Adrenal gland (tissue), 19 donors: ENCODE results near the gene NEK5. TPM values are rescaled to one million over a fixed set of nuclear protein-coding genes. Genes with fewer than 3 reads are reported as not detected.
"Not testable (repeated sequence)": the region's sequence is repeated elsewhere in the genome, so short reads cannot be mapped to it uniquely, and the experiment has no call there.

ENCODE experiments used
- DNase-seq, 7 donors: peaks; one replicate each; pipeline ENCODE4 v3.0.0-alpha.2; 2019 to 2020
- H3K27ac ChIP-seq, 5 donors: fragments of 200-600 bp; sonication (generic) in 4 of 5; 1 replicate in 3 of 5; 2 replicates in 2 of 5; pipeline versions ENCODE4 v1.5.1 to v1.8.0; 2016 to 2020; ENCODE audit warnings: mild to moderate bottlenecking in 1 of 5
- H3K27me3 ChIP-seq: fragments of 200-600 bp; 2 replicates; pipeline ENCODE4 v1.8.0; 2021
- H3K36me3 ChIP-seq, 2 donors: fragments of 200-600 bp; replicated peaks in 1 of 2; 1 replicate in 1 of 2; 2 replicates in 1 of 2; pipeline versions ENCODE4 v1.5.1 to v1.8.0; 2018 to 2022
- H3K4me1 ChIP-seq, 2 donors: fragments of 200-600 bp; replicated peaks in 1 of 2; 1 replicate in 1 of 2; 2 replicates in 1 of 2; pipeline versions ENCODE4 v1.5.1 to v1.8.0; 2018 to 2021
- H3K4me3 ChIP-seq, 4 donors: fragments of 200-600 bp; sonication (generic) in 3 of 4; one replicate each; pipeline ENCODE4 v1.5.1; 2016 to 2018
- H3K9me3 ChIP-seq, 3 donors: fragments of 200-600 bp; sonication (generic) in 1 of 3; replicated peaks in 1 of 3; 1 replicate in 2 of 3; 2 replicates in 1 of 3; pipeline versions ENCODE4 v1.5.1 to v1.8.0; 2016 to 2021
- CTCF ChIP-seq, 6 experiments: fragments of 450-650 bp in 4 of 6; fragments of 200-600 bp in 2 of 6; sonication (generic) in 1 of 6; IDR thresholded peaks; 1 replicate in 5 of 6; 2 replicates in 1 of 6; pipeline versions ENCODE4 v1.5.1 to v1.8.0; 2016 to 2021; ENCODE audit warnings: antibody characterized with exemption in 6 of 6, mild to moderate bottlenecking in 2 of 6, moderate library complexity in 1 of 6
- POLR2A ChIP-seq, 2 donors: fragments of 450-650 bp; IDR thresholded peaks; one replicate each; pipeline ENCODE4 v1.6.1; 2017; ENCODE audit warnings: antibody characterized with exemption in 2 of 2, mild to moderate bottlenecking in 2 of 2, moderate library complexity in 1 of 2
- WGBS, 4 donors: extraction: QIAGEN DNeasy Blood & Tissue Kit in 2 of 4; methylation state at CpG; one replicate each; pipeline versions ENCODE4 v1.1.5 to v1.1.7; 2013 to 2017; 5-methylcytosine and 5-hydroxymethylcytosine counted together
- intact Hi-C, 2 donors: fragments of 100-400 bp; cut with DNase I; formaldehyde crosslinking; loops; one replicate each; pipeline versions ENCODE4 v1.14.1 to v1.15.0; 2022 to 2023
- long read RNA-seq, 10 donors: library from polyadenylated mRNA in 3 of 10; unstranded in 2 of 10; stranded (forward) in 1 of 10; transcript quantifications; one replicate each; pipeline ENCODE4 v2.0.0 and lab custom pipeline, GENCODE V29; 2021 to 2026
- polyA plus RNA-seq, 3 donors: library from polyadenylated mRNA; stranded (reverse); fragments of 200-250 nt in 2 of 3; fragments of 350-450 nt in 1 of 3; fragmentation: Illumina TruSeq in 1 of 3; extraction: RNeasy Lipid Tissue Mini Kit (QIAGEN cat#74804) in 1 of 3; gene quantifications; one replicate each; pipeline ENCODE4 v1.2.3, GENCODE V29; 2013 to 2014
- total RNA-seq, 9 donors: library from RNA; depleted of rRNA in 4 of 9; stranded (reverse); fragments of >200 nt in 4 of 9; fragments of 120-200 nt in 1 of 9; fragmentation: NEBNext Ultra II Directional in 1 of 9; extraction: Animal tissue kit (Norgen Biotek cat#: 25700) in 1 of 9; gene quantifications; one replicate each; pipeline versions ENCODE4 v1.1.0 to v1.2.4, GENCODE V29; 2013 to 2023
- donor health status: healthy with polysubstance abuse.
- donor health status: Bipolar disorder and iron deficiency.
- donor health status: DM: yes; HTN: yes; CAD: no.
- donor health status: DM: no; HTN: no; CAD: no.
- donor health status: DM: no; HTN: no; CAD: no.
- donor health status: DM: yes; HTN: yes; CAD: no.

NEK5 gene, protein sequence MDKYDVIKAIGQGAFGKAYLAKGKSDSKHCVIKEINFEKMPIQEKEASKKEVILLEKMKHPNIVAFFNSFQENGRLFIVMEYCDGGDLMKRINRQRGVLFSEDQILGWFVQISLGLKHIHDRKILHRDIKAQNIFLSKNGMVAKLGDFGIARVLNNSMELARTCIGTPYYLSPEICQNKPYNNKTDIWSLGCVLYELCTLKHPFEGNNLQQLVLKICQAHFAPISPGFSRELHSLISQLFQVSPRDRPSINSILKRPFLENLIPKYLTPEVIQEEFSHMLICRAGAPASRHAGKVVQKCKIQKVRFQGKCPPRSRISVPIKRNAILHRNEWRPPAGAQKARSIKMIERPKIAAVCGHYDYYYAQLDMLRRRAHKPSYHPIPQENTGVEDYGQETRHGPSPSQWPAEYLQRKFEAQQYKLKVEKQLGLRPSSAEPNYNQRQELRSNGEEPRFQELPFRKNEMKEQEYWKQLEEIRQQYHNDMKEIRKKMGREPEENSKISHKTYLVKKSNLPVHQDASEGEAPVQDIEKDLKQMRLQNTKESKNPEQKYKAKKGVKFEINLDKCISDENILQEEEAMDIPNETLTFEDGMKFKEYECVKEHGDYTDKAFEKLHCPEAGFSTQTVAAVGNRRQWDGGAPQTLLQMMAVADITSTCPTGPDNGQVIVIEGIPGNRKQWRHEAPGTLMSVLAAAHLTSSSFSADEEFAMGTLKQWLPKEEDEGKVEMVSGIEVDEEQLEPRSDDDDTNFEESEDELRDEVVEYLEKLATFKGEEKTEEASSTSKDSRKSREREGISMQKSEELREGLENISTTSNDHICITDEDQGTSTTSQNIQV
- total RNA-seq (under 1 TPM in 5 of 9 donors, not detected in 4; under 0.01 to 0.17 (median 0.11) TPM), polyA plus RNA-seq (under 1 TPM in 2 of 3 donors, not detected in 1; 0.10 to 0.16 TPM)
- long read RNA-seq, donor 1 = 0 reads
- long read RNA-seq, donor 2 = 0 reads
- long read RNA-seq, donor 3 = 0 reads
- long read RNA-seq, donor 4 = 0 reads
- long read RNA-seq, donor 5 = 0 reads
- long read RNA-seq, donor 6, partial matches to known transcripts = 0 of 1 reads
- long read RNA-seq, donor 6, other reads (novel, unspliced or antisense) = 1 of 1 reads
- long read RNA-seq, donor 7 = 0 reads
- long read RNA-seq, donor 8 = 0 reads
- long read RNA-seq, donor 9 = 0 reads
- long read RNA-seq, donor 10 = 0 reads

DNA sequence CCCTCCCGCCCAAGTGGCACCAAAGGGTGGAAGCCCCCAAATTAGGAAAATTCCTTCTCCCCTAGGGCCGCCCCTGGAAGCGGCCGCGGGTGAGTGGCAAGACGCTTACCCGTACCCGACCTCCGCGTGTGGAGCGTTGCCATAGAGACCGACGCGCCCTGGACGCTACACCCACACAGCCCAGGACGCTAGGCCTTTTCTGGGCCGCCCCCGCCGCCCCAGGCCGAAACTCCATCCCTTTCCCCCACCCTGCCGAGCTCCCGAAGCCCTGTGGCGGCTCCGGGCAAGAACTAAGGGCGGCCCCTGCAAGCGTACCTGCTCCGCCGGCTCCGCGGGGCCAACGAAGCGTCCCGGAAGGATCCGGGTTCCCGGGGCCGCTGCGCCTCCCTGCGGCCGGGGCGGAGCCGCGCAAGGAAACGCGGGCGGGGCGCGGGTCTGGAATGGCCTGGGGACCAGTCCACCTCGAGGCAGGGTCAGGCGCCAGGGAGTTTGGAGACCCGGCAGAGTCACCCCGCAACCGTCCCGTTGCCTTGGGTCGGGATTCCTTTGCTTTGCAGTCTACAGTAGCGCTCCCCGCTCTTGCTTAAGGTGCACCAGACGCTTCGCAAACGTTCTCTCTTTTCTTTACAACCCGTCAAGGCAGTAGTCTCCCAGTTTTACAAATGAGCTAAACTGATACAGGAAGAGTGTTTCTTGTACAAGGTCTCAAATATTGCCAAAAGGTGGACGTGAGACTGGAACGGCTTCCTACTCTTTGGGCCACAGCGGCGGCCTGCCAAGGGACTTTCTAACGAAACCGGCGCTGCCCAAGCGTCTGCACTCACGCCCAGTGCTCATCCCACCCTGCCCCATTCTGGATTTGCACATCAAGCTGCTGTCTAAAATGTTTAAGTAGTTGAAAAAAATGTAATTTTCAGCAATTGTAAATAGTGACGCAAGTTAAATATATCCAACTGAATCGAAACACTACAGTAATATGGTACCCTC is at the start of gene NEK5:
TSS of gene NEK5 (minus strand) at position 360 of the 987 bp plus-strand sequence. CDS start 1,591 bp downstream, outside the sequence.
- peak; percentile 45 to 70 (median 64) for DNase-seq
- Histone ChIP-seq H3K4me1 (peaks cover 0 to 18% of the 10 kb centered on the region in 2 donors), H3K27me3 (no peaks in the 10 kb centered on the region), H3K9me3 (no peaks in the 10 kb centered on the region), H3K36me3 (peaks cover 0 to 10% of the 10 kb centered on the region in 2 donors), H3K27ac (no peak within 1 kb of the TSS), H3K4me3 (peak within 1 kb of the TSS; percentile 19 to 91 (median 44))
- 11 to 43% (median 15%) methylated on average over 19 to 71 of the region's 71 CpGs for WGBS, 4 donors
- intact Hi-C loops = loop anchor here (5.0 to 10.0 kb wide), 3 partner anchors 124 to 232 kb away; no protein-coding TSS in a partner anchor
- no peak for TF ChIP-seq POLR2A (IDR thresholded peaks at IDR 0.05)
- peak; percentile 47 to 69 (median 62) for TF ChIP-seq CTCF (IDR thresholded peaks at IDR 0.05)

- no peaks in the 10 kb centered on the region for H3K9me3 ChIP-seq
- no peak for DNase-seq
- no peaks in the 10 kb centered on the region for H3K27me3 ChIP-seq
- H3K27ac ChIP-seq = no peak overlapping the region
- WGBS, 4 donors = 84 to 100% (median 90%) methylated on average over 2 of the region's 2 CpGs
- TF ChIP-seq CTCF (IDR thresholded peaks at IDR 0.05) (no peak), POLR2A (IDR thresholded peaks at IDR 0.05) (no peak)
- intact Hi-C loops = no loop called here
- H3K36me3 ChIP-seq = peaks cover 0 to 11% of the 10 kb centered on the region in 2 donors
- H3K4me3 ChIP-seq = no peak overlapping the region
- no peaks in the 10 kb centered on the region for H3K4me1 ChIP-seq
Observed at GRCh38 chr13:52177276-52177675, 48.4 kb upstream of the NEK5 start.

- H3K9me3 ChIP-seq, H3K4me3 ChIP-seq, intact Hi-C loops, H3K4me1 ChIP-seq, DNase-seq, H3K27me3 ChIP-seq: not testable (repeated sequence)
- H3K27ac ChIP-seq = peak overlapping the region in 1 of 5 donors; percentile 20
- H3K36me3 ChIP-seq = peaks cover 0 to 19% of the 10 kb centered on the region in 2 donors
- 75 to 85% (median 80%) methylated on average over 6 of the region's 6 CpGs for WGBS, 4 donors
Observed at GRCh38 chr13:52173970-52174369, 45.1 kb upstream of the NEK5 start.

- intact Hi-C loops = no loop called here
- 88 to 91% (median 90%) methylated on average over 3 of the region's 3 CpGs for WGBS, 4 donors
- H3K4me1 ChIP-seq = no peaks in the 10 kb centered on the region
- H3K27me3 ChIP-seq = no peaks in the 10 kb centered on the region
- H3K9me3 ChIP-seq = no peaks in the 10 kb centered on the region
- peaks cover 0 to 25% of the 10 kb centered on the region in 2 donors for H3K36me3 ChIP-seq
- TF ChIP-seq CTCF (IDR thresholded peaks at IDR 0.05) (no peak), POLR2A (IDR thresholded peaks at IDR 0.05) (no peak)
- no peak overlapping the region for H3K4me3 ChIP-seq
- H3K27ac ChIP-seq = peak overlapping the region in 1 of 5 donors; percentile 20
- no peak for DNase-seq
Observed at GRCh38 chr13:52173373-52173772, 44.5 kb upstream of the NEK5 start.

DNA sequence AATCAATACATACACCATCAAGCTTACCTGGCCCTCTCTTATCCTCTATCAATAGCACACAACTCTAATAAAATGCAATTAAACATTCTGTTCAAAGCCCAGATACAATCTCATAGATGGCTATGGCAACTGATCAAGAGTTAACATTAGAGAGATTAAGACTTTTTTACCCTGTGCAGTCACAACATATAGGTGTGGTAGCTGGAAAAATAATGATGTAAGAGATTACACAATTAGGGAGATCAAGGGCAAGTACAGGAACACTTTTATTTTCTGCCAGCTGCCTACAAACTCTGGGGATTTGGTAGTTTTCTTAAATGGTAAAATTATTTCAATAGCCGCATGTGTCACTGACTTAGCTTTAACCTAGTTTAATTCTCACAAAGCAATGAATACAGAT is 42.8 kb upstream of the NEK5 start:
- DNase-seq, H3K4me3 ChIP-seq, H3K4me1 ChIP-seq, H3K9me3 ChIP-seq, H3K27me3 ChIP-seq, intact Hi-C loops: not testable (repeated sequence)
- WGBS, 4 donors = 52 to 71% (median 61%) methylated on average over 1 of the region's 1 CpG
- peak overlapping the region in 1 of 5 donors; percentile 31 for H3K27ac ChIP-seq
- H3K36me3 ChIP-seq = peaks cover 0 to 27% of the 10 kb centered on the region in 2 donors

GRCh38 chr13:52170828-52171391 is 42.0 kb upstream of the NEK5 start:
- DNase-seq, H3K4me3 ChIP-seq, H3K27ac ChIP-seq, intact Hi-C loops, H3K27me3 ChIP-seq, H3K4me1 ChIP-seq, H3K9me3 ChIP-seq: not testable (repeated sequence)
- 78 to 96% (median 93%) methylated on average over 1 of the region's 1 CpG for WGBS, 4 donors
- H3K36me3 ChIP-seq = peaks cover 0 to 29% of the 10 kb centered on the region in 2 donors
